SK-N-SH treated with all-trans-retinoic acid at 6 μM for 48 hours (cell line): ENCODE data around the gene BANP.
"Not testable (repeated sequence)": the region's sequence is repeated elsewhere in the genome, so short reads cannot be mapped to it uniquely, and the experiment has no call there.

ENCODE experiments used
- ARNTL ChIP-seq: fragments of 450-650 bp; formaldehyde crosslinking; IDR thresholded peaks from 2 replicates; pipeline ENCODE4 v1.5.0; 2020; ENCODE audit warnings: low read depth, mild to moderate bottlenecking, moderate library complexity, borderline replicate concordance
- BACH2 ChIP-seq: fragments of 250-450 bp; sonication (Bioruptor Pico); IDR thresholded peaks from 2 replicates; pipeline ENCODE4 v1.9.0; 2021; ENCODE audit warnings: mild to moderate bottlenecking, borderline replicate concordance
- TCF4 ChIP-seq: fragments of 250-450 bp; sonication (Bioruptor Pico); IDR thresholded peaks from 2 replicates; pipeline ENCODE4 v1.8.0; 2021; ENCODE audit warnings: mild to moderate bottlenecking, moderate library complexity, borderline replicate concordance
- ZFP3 ChIP-seq: fragments of 250-450 bp; sonication (Bioruptor Pico); IDR thresholded peaks from 2 replicates; pipeline ENCODE4 v1.5.0; 2020; ENCODE audit warnings: mild to moderate bottlenecking, moderate library complexity
- ZNF8 ChIP-seq: fragments of 450-650 bp; formaldehyde crosslinking; IDR thresholded peaks from 2 replicates; pipeline ENCODE4 v1.5.0; 2020; ENCODE audit warnings: mild to moderate bottlenecking, moderate library complexity

- TF ChIP-seq BACH2 (CRISPR knock-in tag); TCF4 (CRISPR knock-in tag); ARNTL; ZNF8; ZFP3 (CRISPR knock-in tag): not testable (repeated sequence)
These were observed 102.2 kb downstream of the BANP start for GRCh38 chr16:88053479-88053878.
